Measurements from ENCODE around the gene B3GAT3. TPM values are rescaled to one million over a fixed set of nuclear protein-coding genes. Genes with fewer than 3 reads are reported as not detected.

The B3GAT3 gene
- total and polyA plus RNA-seq, 10 of the 15 experiments (the other 5 are each of a cell fraction or from before 2014, with no cell fraction given): 0.31 to 52.7 (median 29.8) TPM

GRCh38 chr11:62601372-62602140 is 20.2 kb downstream of the B3GAT3 start, which contains the start of gene MTA2 (continued):
- 0 out of 6 replicates have a peak, but pooled peaks of 1 of the 3 experiments have one; percentile 7 for TF ChIP-seq CTCF (IDR thresholded peaks at IDR 0.05 in 2 of 3, conservative IDR thresholded peaks at IDR 0.05 in 1 of 3; ENCODE audit: control insufficient read depth in 2 of 3, extremely low read depth in 1 of 3, insufficient read depth in 1 of 3, low read depth in 3 of 3, low read length in 3 of 3)
- TF ChIP-seq ASH2L (IDR thresholded peaks at IDR 0.05; ENCODE audit: borderline replicate concordance, low read depth): no peak
- no peak for TF ChIP-seq STAT1 (conservative IDR thresholded peaks at IDR 0.05)
- peak; percentile 73; the same call in 1 of the 2 replicates for TF ChIP-seq SMAD5 (IDR thresholded peaks at IDR 0.05; ENCODE audit: low read depth)
- no peak for TF ChIP-seq KAT2A (conservative IDR thresholded peaks at IDR 0.05; ENCODE audit: control insufficient read depth, low read depth, low read length)
- TF ChIP-seq RFX5 (IDR thresholded peaks at IDR 0.05; ENCODE audit: low read depth, low read length): no peak
- TF ChIP-seq BCLAF1 (IDR thresholded peaks at IDR 0.05): no peak
- TF ChIP-seq POLR2A (IDR thresholded peaks at IDR 0.05; ENCODE audit: low read depth, low read length): peak; percentile 85
- no peak for TF ChIP-seq RELA (IDR thresholded peaks at IDR 0.05; ENCODE audit: borderline replicate concordance, partially characterized antibody)
- TF ChIP-seq E4F1 (IDR thresholded peaks at IDR 0.05; ENCODE audit: borderline replicate concordance, partially characterized antibody): peak; percentile 20
- no peak for TF ChIP-seq HDAC2 (IDR thresholded peaks at IDR 0.05)
- no peak; the same call in 1 of the 2 replicates for TF ChIP-seq ZBTB40 (IDR thresholded peaks at IDR 0.05; ENCODE audit: borderline replicate concordance)
- no peak for TF ChIP-seq RCOR1 (conservative IDR thresholded peaks at IDR 0.05; ENCODE audit: low read depth, low read length)
- TF ChIP-seq MEF2B (IDR thresholded peaks at IDR 0.05; ENCODE audit: partially characterized antibody, poor library complexity, severe bottlenecking): peak; percentile 12
- no peak for TF ChIP-seq ZSCAN29 (IDR thresholded peaks at IDR 0.05)
- TF ChIP-seq NFIC (IDR thresholded peaks at IDR 0.05; ENCODE audit: low read depth, low read length): no peak
- peak; percentile 30; the same call in 1 of the 2 replicates for TF ChIP-seq RB1 (IDR thresholded peaks at IDR 0.05; ENCODE audit: borderline replicate concordance)
- TF ChIP-seq PAX8 (IDR thresholded peaks at IDR 0.05): no peak
- 0 out of 2 replicates have a peak, but pooled peaks have one; percentile 31 for TF ChIP-seq POLR2AphosphoS5 (IDR thresholded peaks at IDR 0.05; ENCODE audit: low read length)
